Measurements from ENCODE around the gene SH2B3. TPM values are rescaled to one million over a fixed set of nuclear protein-coding genes. Genes with fewer than 3 reads are reported as not detected.
A peak's percentile ranks its signal among the peaks of the same experiment; 100 is the strongest.

The SH2B3 gene
- total RNA-seq, 1 experiment from 2014 or later, result 48.6 TPM

DNA sequence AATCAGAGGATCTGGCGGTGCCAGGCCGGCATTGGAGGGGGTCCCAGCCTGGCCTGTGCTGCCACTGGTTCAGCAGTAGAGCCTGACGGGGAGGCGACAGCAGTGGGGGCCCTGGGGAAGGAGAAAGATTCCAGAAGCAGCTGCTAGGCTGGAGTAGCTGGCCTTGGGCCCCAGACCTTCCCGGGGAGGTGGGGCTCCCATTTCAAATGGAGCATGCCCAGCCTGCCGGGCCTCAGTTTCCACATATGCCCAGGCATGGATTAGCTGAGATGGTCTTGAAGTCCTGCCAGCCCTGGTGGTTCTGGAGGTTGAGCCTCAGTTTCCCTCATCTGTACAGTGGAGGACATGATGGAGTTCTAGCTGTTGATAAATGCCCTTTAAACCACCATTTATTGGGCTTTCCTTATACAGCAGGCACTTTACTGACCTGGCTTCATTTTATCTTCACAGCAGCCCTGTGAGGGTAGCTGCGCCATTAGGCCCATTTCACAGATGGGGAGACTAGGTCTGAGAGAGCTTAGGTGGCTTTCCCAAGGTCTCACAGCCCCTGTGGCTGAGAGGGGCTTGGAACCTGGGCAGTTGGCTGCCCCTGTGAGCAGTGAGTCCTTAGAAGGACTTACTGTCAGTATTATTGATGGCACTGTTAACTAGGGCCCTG, 21.8 kb downstream of the SH2B3 start:
- DNase-seq (ENCODE audit: low read depth), result no peak

DNA sequence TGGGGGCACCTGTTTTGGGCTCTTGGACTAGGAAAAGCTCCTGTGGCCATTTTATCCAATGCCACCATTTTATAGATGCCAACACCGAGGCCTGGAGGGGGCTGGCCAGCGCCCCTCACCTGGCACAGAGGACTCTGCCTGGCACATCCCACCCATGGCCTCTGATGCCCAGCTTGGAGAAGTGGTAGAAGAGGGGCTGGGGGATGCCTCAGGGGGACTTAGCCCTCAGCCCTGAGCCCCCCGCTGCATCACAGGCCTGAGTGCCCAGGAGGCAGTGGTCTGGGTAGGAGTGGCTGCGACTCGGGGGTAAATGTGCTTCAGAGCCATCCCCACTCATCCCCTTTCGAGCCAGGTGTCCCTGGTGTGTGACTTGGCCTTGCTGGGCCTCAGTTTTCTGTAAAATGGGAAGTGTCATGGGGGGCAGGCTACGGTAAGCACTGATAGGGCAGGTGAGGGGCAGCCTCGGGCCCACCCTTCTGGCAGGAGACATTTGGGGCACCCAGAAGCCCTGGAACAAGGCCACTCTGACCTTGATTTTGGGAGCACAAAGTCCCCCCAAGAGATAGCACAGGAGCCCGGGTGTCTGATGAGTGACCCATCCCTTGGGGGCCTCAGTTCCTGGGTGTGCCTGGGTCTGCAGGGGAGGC, 22.5 kb downstream of the SH2B3 start:
- DNase-seq (ENCODE audit: low read depth), result no peak

DNA sequence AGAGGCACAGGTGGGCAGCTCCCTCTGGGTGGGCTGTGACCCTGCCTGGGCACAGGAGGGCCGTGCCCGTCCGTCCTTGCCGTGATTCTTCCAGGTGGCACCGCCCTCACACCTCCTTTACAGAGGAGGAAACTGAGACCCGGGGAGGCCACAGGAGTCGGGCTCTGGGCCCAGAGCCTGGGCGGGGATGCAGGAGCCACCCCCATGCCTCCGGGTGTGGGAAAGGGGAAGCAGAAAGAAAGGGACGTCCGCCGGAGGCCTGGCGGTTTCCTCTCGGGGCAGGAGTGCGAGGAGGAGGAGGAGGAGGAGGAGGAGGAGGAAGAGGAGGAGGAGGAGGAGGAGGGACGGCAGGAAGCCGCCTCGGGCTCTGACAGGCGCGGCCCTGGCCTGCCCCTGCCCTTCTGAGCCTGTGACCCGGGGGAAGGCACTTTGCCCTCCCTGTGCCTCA, 23.0 kb downstream of the SH2B3 start:
- DNase-seq (ENCODE audit: low read depth), result no peak

DNA sequence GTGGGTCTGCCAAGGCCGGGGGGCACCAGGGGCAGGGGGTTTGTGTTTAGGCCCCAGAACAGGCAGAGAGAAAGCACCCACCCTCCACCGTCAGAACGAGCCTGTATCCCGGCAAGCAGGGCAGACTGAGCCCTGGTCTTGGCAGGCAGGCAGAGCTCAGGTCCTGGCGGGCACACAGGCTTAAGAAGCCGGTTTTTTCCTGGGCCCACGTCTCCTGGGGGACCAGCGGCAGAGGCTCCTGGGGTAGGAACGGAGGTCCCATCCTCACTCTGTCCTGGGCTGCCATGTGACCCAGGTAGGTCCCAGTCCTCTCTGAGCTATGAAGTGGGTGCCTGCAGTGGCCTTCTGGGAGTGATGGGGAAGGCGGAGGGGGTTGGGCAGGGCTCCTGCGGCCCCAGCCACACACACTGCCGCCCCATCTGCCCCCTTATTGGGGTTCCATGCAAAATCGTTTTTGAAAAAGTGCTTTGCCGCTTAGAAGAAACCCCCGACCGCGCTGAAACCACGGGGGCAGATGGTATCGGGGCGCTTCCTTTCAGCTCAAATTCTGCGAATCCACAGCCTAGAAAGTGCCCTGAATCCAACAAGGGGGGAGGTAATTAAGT, 24.2 kb downstream of the SH2B3 start:
- no peak for DNase-seq (ENCODE audit: low read depth)

DNA sequence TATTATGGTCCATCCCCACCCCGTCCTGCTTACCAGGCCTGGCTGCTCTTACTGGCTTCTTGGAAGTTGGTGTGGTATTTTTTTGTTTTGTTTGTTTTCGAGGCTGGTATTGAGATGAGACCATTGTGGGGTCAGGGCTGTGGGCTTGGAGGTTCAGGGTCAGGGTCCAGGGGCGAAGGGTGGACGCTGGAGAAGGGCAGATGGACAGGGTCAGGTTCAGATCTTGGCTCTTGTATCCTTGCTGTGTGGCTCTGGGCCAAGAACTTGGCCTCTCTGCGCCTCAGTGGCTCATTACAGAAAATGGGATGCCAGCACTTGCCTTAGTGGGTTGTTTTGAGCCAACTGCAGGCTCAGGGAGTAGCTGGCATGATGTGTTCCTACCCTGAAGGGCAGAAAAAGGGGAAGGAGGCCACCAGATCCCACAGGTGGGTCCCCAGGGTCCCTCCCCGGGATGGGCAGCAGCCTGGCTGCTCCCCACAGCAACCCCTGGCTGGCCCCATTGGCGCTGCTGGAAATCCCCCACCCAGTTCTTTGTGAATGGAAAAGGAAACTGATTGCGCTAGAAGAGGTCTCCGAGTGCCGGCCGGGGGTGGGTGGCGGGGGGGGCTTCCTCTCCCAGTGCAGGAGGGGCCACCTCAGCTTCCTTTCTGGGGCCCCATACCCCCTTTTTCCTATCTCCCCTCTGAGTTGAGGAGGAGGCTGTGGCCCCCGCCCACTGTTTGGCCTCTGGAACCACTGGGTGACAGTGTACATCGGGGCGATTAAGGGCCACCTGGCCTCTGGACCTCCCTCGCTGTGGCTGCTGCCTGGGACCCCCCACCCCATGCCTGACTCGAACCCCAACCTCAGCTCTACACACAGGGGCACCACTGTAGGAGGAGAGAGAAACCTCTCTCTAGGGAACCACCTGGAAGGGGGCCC, 25.0 kb downstream of the SH2B3 start:
- no peak for DNase-seq (ENCODE audit: low read depth)

DNA sequence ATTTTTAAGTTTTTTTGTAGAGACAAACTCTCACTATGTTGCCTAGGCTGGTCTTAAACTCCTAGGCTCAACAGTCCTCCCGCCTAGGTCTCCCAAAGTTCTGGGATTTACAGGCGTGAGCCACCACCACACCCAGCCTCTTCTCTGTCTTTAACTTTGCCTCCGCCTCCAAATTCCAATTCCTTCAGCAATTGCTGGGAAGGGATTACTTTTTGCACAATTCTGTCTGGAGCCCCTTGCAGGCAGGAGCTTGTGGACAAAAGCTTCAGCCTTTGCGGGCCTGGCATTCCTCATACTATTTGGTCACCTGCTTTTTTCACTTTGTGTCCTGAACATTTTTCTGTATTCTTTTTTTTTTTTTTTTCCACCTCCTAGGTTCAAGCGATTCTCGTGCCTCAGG, 26.0 kb downstream of the SH2B3 start:
- DNase-seq (ENCODE audit: low read depth), result no peak

DNA sequence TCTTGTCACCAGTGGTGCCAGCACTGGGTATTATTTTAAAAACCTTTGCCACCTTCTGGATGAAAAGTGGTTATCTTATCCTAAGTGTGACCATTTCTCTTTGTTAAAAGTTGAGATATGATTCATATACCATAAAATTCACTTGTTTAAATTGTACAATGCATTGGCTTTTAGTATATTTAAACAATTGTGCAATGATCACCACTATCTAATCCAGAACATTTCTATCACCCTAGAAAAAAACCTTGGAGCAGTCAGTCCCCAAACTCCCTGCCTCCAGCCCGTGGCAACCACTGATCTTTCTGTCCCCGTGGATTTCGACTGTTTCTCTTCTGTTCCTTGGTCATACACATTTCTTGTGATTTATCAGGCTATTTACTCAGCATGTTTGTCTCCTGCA, 28.3 kb downstream of the SH2B3 start:
- no peak for DNase-seq (ENCODE audit: low read depth)

DNA sequence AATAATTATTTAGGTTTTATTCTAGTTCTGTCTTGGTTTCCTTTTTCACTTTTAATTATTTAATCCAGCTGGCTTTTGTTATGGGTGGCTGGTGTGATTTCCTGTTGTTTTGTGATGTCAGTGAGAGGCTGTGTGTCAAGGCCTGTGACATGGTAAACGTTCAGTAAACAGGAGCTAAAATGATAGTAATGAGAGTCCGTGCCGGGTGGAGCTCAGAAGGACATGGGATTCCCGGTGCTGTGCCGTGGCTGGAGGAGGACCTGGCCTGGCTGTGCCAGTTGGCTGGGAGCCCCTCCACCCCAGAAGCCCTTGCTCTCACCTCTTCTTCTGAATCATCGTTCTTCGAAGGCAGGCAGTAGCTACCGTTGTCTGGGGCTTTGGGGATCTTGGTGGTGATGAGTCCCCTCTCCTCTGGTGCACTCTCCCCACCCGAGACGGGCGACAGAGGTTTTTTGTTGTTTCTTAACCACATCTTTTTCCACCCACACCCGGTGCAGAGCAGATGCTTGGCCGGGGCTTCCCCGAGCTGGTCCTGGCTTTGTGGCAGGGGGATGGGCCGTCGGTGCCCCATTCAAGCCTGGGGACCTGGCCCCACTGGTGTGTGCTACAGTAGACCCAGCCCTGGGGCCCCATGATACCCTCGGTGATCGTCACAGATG, 29.1 kb downstream of the SH2B3 start:
- DNase-seq (ENCODE audit: low read depth), result peak; percentile 73

DNA sequence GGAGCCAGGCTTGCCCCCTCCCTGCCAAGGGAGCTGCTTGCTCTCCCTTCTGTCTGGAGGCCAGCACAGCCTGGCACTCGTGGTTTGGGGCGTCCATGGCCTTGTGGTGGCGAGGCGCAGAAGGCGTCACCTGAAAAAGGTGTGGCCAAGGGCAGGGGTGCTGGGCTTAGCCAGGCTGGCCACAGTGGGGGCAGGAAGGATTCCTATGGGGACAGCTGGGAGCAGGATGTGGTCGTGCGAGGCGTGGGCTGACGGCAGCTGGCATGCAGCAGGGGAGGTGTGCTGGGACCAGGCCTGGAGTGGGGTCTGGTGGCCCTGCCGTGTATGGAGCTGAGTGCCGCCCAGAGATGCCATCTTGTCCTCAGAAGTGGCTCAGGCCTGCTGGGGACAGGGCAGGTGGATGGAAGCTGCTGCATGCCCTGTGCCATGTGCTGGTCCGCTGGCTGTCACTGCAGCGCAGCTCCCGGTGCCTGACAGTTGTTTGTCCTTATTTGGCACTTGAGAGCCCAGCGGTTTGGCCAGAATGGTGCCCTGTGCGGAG, 30.0 kb downstream of the SH2B3 start:
- peak; percentile 36 for DNase-seq (ENCODE audit: low read depth)

DNA sequence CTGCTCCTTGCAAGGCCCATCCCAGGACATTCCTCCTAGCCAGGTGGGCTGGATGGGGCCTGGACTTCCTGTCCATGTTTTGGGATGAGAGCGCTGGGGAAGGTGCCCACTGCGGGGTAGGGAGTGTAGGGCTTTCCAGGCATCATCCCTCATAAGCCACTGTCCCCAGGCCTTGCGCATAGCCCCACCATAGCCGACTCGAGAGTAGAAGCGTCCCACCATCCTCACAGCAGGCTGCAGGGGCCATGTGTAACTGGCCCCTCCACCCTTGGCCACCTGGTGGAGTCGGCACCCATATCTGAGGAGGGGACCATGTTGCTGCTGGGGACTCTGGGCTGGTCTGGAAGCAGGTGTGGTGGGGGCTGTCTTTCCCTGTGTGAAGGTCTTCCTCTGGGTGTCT, 30.5 kb downstream of the SH2B3 start:
- no peak for DNase-seq (ENCODE audit: low read depth)

DNA sequence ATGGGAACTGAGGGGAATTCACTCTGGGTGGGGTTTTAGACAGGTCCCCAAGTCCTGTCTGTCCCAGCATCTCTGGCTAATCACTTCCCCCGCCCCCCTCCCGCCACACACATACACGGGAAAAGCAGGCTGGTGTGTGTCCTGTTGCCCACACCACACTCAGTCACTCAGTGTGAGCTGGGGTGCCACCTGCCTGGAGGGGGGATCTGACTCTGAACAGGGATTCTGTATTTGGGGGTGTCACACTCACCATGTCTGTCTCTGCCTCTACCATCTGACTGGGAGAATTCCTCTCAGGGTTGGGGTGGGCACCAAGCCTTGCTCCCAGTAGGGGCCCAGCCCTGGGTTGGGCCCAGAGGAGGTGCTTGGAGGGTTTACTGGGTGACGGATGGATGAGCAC, 31.1 kb downstream of the SH2B3 start:
- no peak for DNase-seq (ENCODE audit: low read depth)

DNA sequence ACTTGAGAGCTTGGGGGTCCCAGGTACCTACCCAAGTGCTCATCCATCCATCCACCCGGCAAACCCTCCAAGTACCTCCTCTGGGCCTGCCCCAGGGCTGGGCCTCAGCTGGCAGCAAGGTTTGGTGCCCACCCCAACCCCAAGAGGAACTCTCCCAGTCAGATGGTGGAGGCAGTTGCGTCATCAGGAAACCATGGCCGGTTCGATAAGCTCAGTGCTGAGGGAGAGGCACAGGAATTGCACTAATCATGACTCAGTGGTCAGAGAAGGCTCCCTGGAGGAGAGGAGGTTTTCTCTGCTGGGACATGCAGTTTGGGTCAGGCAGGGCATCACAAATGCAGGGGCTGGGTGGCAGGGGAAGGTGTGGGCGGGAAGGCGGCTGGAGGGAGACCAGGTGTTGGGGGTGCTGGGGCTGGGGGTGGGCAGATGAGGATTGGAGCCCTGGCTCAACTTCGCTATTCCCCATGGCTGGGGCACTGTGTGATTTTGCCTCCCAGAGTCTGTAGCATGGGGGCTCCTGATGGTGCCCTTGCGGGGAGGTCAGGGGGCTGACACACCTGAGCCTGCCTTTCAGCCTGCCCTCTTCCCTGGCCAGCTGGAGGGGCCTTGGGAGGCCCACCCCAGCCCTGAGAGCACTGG, 32.2 kb downstream of the SH2B3 start:
- DNase-seq (ENCODE audit: low read depth), result peak; percentile 87

DNA sequence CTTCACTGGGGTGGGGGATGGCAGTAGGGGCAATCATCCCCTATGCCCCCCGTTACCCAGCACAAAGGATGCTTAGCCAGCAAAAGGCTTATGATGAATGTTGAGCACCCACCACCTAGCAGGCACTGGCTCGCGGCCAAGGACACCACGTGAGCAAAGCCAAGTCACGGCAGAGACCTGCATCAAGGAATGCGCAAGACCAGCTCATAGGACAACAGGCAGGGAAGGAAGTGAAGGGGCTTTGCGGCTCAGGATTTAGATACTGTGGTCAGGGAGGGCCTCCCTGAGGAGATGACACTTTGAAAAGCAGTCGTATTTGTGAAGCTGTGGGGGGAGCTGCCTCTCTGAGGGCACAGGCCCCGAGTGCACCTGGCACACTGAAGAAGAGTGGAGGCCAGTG, 32.8 kb downstream of the SH2B3 start:
- DNase-seq (ENCODE audit: low read depth), result peak; percentile 63

DNA sequence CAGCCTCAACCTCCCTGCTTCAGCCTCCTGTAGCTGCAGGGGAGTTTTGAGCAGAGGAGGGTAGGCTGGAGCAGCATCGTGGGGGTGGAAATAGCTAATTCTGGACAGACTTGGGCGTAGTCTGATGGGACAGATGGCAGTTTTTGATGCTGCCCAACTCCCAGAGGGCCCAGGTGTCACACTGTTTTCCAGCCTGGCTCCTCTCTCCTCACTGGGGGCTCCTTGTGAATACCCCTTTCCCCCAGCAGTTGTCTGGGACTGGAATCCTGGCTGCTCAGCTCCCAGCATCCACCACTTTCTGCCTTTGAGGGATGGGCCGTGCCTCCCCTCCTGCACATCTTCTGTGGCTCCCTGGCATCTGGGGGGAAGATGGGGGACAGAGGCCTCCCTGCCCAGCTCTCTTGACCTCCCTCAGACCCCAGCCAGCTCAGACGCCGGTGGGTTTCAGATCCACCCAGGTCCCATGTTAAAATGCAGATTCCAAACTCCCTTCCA, 34.0 kb downstream of the SH2B3 start:
- no peak for DNase-seq (ENCODE audit: low read depth)

DNA sequence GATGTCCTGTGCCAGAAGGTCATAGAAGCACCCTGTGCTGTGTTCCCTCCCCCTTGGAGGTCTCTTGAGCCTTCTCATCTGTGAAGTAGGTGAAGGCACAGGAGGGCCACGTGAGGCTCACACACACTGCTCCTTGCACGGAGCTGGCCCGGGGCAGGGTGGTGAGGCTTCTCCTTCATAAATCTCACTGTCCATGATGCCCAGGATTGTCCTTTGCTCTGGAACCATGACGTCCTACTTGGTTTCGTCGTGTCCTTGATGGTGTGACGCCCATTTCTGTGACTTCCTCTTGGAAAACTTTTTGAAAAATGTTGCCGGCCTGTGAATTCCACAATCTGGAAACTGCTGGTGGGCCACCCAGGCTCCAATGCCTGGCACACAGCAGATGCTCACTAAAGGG, 34.4 kb downstream of the SH2B3 start:
- no peak for DNase-seq (ENCODE audit: low read depth)

DNA sequence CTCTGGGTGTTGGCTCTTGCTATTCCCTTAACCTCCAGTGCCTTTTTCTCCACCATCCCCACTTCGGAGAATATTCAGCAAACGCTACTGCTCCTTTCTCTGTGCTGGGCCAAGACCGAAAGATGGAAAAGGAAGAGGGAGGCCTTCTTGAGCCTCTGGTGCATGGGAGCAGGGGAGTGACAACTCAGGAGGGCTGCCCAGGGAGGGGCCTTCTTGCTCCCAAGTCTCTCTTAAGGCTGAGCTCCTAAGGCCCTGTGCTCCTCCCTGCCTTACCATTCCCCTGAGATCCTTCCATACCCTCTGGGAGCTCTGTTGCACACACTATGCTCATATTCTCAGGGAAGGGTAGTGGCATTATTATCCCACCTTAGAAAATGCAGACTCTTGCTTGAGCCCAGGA, 34.9 kb downstream of the SH2B3 start:
- no peak for DNase-seq (ENCODE audit: low read depth)

DNA sequence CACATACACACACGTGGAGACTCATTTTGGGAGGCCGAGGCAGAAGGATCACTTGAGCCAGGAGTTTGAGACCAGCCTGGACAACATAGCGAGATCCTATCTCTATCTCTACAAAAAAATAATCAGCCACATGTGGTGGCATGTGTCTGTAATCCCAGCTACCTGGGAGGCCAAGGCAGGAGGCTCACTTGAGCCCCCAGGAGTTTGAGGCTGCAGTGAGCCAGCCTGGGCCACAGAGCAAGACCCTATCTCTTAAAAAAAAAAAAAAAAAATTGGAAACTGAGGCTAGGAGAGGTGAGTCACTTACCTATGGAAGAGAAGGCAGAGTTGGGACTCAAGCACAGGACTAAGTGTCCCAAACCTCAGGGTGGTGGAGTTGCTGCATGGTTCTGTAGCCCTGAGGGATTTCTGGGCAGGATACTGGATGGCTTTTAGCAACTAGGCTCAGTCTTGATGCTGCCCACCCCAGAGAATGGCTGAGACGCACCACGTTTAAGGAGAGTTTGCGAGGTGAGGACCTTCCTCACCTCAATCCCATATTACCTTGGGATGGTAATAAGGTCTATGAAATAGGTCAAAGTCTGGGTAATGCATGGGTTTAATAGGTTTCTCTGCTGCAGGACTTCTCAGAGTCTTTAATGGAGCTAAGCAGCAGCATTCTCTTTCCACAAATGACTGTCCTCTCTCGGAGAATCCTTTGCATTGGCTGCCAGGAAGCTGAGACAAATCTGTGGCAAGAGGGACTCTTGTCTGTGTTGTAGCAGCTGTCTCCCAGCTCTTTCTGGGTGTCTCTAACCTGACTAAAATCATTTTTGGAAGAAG, 35.6 kb downstream of the SH2B3 start:
- DNase-seq (ENCODE audit: low read depth), result no peak

DNA sequence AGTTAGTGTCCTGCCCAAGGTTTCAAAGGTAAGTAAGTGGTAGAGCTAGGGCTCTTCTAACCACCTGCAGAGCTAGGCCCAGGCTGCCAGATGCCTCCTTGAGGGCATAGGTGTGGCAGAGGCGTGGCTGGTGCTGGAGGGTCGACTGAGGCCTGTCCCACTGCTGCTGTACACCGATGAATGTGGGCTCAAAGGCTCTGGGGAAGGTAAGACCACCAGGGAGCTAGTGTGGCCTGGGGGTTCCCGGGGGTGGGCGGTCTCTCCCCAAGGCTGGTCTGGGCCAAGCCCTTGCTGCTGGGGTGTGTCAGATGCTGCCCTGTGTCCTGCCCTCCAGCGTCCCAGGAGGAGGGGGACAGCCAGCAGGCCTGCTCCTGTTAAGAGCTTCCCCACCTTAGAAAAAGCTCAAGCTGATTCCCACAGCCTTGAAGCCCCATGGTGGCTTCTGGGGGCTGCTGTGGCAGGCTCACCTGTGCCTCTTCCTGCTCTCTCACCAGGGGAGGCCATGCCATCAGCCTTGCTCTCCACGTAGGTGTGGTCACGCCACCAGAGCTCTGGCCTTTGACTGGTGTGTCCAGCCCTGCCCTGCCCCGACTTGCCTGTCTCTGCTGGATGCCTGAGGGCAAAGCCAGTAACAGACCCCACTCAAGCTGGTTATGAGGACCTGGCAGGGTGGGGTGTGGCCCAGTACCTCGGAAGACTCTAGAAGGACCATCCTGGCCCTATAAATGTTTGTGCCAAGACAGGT, 36.8 kb downstream of the SH2B3 start:
- DNase-seq (ENCODE audit: low read depth), result no peak

DNA sequence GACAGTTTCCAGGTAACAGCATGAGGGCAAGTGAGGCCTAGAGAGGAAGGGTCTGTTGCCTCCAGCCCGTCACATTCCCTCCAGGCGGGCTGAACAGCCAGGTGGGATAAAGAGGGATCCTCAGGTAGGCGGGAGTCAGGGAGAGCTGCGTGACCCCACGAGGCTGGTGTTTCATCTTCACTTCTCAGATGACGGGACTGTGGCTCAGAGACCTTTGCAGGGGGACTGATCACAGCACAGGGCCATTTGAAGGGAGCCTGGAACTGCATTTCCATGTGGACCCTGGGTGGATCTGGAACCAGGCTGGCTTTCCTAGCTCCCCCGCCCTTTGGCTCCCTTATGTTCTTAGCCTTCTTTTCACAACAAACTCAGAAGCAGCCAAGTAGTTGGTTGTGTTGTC, 37.4 kb downstream of the SH2B3 start:
- no peak for DNase-seq (ENCODE audit: low read depth)

Data from M059J (cell line).